ENCODE data around the gene GPR151. TPM values are rescaled to one million over a fixed set of nuclear protein-coding genes. Genes with fewer than 3 reads are reported as not detected.
"Not testable (repeated sequence)": the region's sequence is repeated elsewhere in the genome, so short reads cannot be mapped to it uniquely, and the experiment has no call there.

Gene GPR151
- polyA plus RNA-seq (2012; ENCODE audit: insufficient read depth, insufficient read length, low read depth) = not detected

DNA sequence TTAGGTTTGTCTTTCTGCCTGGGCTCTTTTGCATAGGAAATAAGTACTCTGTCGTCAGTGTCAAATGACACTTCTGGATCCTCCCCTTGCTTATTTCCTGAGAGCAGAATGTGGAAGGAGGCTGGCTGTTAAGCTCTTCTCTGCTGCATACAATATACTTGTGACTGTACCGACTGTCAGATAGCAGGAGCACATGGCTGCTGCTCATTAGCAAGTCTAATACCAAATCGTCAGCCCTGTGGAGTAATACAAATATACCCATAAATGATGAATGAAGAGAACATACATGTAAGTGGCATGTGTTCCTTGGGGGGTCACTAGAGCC is at the start of gene GPR151:
TSS of gene GPR151 (minus strand) at position 40 of the 325 bp plus-strand sequence. CDS start 77 bp downstream, outside the sequence.
- peaks cover 22% of the 10 kb centered on the region for H3K36me3 ChIP-seq
- H3K27me3 ChIP-seq = no peaks in the 10 kb centered on the region
- no peaks in the 10 kb centered on the region for H3K4me1 ChIP-seq
- TF ChIP-seq, protein P1, sequence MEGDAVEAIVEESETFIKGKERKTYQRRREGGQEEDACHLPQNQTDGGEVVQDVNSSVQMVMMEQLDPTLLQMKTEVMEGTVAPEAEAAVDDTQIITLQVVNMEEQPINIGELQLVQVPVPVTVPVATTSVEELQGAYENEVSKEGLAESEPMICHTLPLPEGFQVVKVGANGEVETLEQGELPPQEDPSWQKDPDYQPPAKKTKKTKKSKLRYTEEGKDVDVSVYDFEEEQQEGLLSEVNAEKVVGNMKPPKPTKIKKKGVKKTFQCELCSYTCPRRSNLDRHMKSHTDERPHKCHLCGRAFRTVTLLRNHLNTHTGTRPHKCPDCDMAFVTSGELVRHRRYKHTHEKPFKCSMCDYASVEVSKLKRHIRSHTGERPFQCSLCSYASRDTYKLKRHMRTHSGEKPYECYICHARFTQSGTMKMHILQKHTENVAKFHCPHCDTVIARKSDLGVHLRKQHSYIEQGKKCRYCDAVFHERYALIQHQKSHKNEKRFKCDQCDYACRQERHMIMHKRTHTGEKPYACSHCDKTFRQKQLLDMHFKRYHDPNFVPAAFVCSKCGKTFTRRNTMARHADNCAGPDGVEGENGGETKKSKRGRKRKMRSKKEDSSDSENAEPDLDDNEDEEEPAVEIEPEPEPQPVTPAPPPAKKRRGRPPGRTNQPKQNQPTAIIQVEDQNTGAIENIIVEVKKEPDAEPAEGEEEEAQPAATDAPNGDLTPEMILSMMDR (IDR thresholded peaks at IDR 0.05; ENCODE audit: low read depth, low read length) = no peak
- H3K9me3 ChIP-seq = no peaks in the 10 kb centered on the region
- DNase-seq = no peak
- no peak within 1 kb of the TSS for H3K4me3 ChIP-seq (ENCODE audit: low read depth, low read length)

DNA sequence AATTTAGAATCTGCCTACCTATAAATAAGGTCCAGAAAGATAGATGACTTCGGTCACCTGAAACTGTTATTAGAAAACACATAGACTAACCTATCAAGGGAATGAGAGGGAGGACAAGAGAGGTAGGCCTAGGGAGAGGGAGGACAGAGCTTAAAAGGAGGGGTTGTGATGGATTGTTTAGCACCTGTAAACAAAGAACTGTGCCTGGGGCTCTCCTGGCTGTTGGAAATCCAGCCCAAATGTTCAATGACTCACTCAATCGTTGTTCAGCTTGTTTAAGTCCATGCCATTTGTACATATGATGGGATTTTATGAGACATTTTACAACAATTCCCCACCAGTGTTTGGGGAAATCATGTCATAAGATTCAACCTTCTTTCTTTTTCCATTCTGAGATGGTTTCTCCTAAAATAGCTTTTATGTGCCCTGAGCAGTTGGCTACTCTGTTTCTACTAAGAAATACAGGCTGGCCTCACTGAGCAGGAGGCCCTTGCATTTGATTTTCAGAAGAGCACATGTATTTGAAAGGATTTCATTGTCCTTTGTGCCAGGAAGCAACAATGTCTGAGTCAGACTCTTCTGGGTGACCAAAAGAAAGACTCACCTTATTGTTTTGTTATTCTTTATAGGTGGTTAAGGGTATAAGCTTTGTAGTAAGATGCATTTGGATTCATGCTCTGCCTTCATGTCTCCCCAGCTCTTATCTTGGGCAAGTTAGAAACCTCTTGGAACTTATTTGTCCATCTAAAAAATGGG is 48.2 kb upstream of the GPR151 start:
- Histone ChIP-seq H3K27me3 (no peaks in the 10 kb centered on the region), H3K36me3 (no peaks in the 10 kb centered on the region), H3K9me3 (no peaks in the 10 kb centered on the region), H3K4me1 (peaks cover 6% of the 10 kb centered on the region; the same call in 1 of the 2 replicates), H3K4me3 (ENCODE audit: low read depth, low read length) (no peak overlapping the region)
- no peak for DNase-seq
- TF ChIP-seq, protein P1 (IDR thresholded peaks at IDR 0.05; ENCODE audit: low read depth, low read length) = no peak

DNA sequence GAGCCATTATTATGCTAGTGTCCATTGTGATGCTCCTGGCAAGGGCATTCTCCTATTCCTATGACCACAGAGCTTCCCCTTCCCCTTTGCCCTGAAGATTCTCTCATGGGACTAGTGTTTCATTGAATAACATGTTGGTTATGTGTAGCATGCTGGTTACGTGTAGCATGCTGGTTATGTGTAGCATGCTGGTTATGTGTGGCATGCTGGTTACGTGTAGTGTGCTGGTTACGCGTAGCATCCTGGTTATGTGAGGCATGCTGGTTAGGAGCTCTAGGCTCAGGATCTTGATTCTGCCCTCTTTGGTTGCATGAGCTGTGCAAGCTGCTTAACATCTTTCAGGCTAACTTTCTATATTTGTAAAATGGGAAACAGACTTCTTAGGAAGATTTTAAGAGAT is 46.5 kb upstream of the GPR151 start:
- Histone ChIP-seq H3K4me3 (ENCODE audit: low read depth, low read length) (no peak overlapping the region), H3K36me3 (no peaks in the 10 kb centered on the region), H3K9me3 (no peaks in the 10 kb centered on the region), H3K27me3 (no peaks in the 10 kb centered on the region), H3K4me1 (peaks cover 6% of the 10 kb centered on the region; the same call in 1 of the 2 replicates)
- no peak for DNase-seq
- TF ChIP-seq, protein P1 (IDR thresholded peaks at IDR 0.05; ENCODE audit: low read depth, low read length) = no peak

DNA sequence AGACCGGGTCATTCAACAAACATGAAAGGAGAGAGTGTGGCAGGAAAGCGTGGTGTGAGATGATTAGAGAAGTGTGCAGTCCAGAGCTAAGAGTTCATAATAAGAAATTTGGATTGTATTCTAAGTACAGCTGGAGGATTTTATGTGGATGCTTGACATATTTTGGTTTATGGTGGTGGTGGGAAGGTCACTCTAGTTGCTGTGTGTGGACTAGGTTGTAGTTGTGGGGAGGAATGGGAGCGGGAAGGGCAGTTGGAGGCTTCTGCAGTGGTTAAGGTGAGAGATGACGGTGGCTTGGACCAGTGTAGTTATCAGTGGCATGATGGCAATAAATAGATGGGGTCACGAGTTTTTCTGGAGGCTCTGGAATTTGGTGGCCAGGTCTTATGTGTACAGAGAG is 45.7 kb upstream of the GPR151 start:
- no peaks in the 10 kb centered on the region for H3K27me3 ChIP-seq
- H3K9me3 ChIP-seq = no peaks in the 10 kb centered on the region
- no peak overlapping the region for H3K4me3 ChIP-seq (ENCODE audit: low read depth, low read length)
- no peak for DNase-seq
- TF ChIP-seq, protein P1 (IDR thresholded peaks at IDR 0.05; ENCODE audit: low read depth, low read length) = no peak
- no peaks in the 10 kb centered on the region for H3K36me3 ChIP-seq
- peaks cover 6% of the 10 kb centered on the region; the same call in 1 of the 2 replicates for H3K4me1 ChIP-seq

DNA sequence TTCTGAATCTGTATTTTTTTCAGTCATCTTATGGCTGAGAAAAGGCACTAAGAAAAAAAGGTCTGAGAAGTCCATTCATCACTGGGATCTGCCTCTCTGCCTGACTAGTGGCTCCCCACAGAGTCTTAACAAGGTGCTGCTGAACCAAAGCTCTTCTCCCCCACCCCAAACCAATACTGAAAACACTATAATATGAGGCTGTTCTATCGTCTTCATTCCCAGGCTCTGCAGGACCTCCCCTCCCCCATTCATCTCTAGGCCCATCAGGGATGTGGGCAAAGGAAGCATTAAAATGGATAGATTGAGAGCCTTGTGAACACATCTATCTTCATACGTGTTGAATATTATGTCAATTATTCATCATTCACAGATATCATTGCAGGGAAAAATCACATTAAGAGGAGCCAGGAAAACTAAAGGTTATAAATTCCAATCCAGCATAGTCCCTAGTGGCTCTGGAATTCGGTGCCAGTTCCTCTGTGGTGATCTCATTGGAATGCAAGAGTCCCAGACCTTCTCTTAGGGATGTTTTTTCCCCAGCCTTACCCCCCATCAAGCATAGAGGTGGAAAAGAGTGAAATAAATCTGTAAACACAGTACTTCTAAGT is 44.3 kb upstream of the GPR151 start:
- Histone ChIP-seq H3K4me1 (peaks cover 2% of the 10 kb centered on the region; the same call in 1 of the 2 replicates), H3K27me3 (no peaks in the 10 kb centered on the region), H3K4me3 (ENCODE audit: low read depth, low read length) (no peak overlapping the region), H3K36me3 (no peaks in the 10 kb centered on the region), H3K9me3 (no peaks in the 10 kb centered on the region)
- TF ChIP-seq, protein P1 (IDR thresholded peaks at IDR 0.05; ENCODE audit: low read depth, low read length) = no peak
- no peak for DNase-seq

DNA sequence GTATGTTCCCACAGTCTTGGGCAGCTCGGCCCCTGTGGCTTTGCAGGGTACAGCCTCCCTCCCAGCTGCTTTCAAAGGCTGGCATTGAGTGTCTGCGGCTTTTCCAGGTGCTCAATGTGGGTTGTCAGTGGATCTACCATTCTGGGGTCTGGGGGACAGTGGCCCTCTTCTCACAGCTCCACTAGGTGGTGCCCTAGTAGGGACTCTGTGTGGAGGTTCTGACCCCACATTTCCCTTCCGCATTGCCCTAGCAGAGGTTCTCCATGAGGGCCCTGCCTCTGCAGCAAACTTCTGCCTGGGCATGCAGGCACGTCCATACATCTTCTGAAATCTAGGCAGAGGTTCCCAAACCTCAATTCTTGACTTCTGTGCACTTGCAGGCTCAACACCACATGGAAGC is 40.9 kb upstream of the GPR151 start:
- not testable (repeated sequence) for H3K4me3 ChIP-seq (ENCODE audit: low read depth, low read length); DNase-seq; H3K9me3 ChIP-seq; H3K4me1 ChIP-seq; H3K36me3 ChIP-seq; H3K27me3 ChIP-seq
- TF ChIP-seq, protein P1 (IDR thresholded peaks at IDR 0.05; ENCODE audit: low read depth, low read length) = peak; percentile 34; the same call in 1 of the 2 replicates
